HepG2 (cell line): Measurements from ENCODE around the gene CD44. TPM values are rescaled to one million over a fixed set of nuclear protein-coding genes. Genes with fewer than 3 reads are reported as not detected.
A peak's percentile ranks its signal among the peaks of the same experiment; 100 is the strongest.

Experiments
- AHDC1 ChIP-seq: sonication (generic); formaldehyde crosslinking; IDR thresholded peaks from 2 replicates; pipeline ENCODE4 v1.5.1; 2020; ENCODE audit warnings: mild to moderate bottlenecking, missing genetic modification reagents, borderline replicate concordance
- BATF2 ChIP-seq: sonication (generic); formaldehyde crosslinking; IDR thresholded peaks from 2 replicates; pipeline ENCODE4 v1.8.0; 2022; ENCODE audit warnings: mild to moderate bottlenecking, missing genetic modification reagents, moderate library complexity
- ETV5 ChIP-seq: IDR thresholded peaks from 2 replicates; pipeline ENCODE4 v1.6.1; 2018; ENCODE audit warnings: missing biosample characterization, missing genetic modification reagents, inconsistent platforms, borderline replicate concordance
- GABPA ChIP-seq, 2 experiments: IDR thresholded peaks; 2 replicates each; pipeline ENCODE4 v1.6.1; 2011 to 2016; ENCODE audit warnings: low read depth in 2 of 2, low read length in 1 of 2, missing biosample characterization in 1 of 2, missing genetic modification characterization in 1 of 2
- MED1 ChIP-seq: sonication (generic); formaldehyde crosslinking; IDR thresholded peaks from 2 replicates; pipeline ENCODE4 v1.4.0; 2020; ENCODE audit warnings: missing genetic modification reagents
- ZEB1 ChIP-seq: IDR thresholded peaks from 2 replicates; pipeline ENCODE4 v1.6.1; 2012; ENCODE audit warnings: mild to moderate bottlenecking, low read depth, inconsistent platforms; ENCODE audit not compliant: insufficient replicate concordance
- ZKSCAN1 ChIP-seq: fragments of 150-350 bp; IDR thresholded peaks from 2 replicates; pipeline ENCODE4 v1.6.1; 2014; ENCODE audit warnings: low read length
- ZNF124 ChIP-seq: sonication (generic); formaldehyde crosslinking; IDR thresholded peaks from 2 replicates; pipeline ENCODE4 v1.4.0; 2020; ENCODE audit warnings: missing genetic modification reagents
- polyA plus RNA-seq, 8 experiments: library from polyadenylated mRNA; depleted of rRNA in 3 of 8; stranded (reverse) in 7 of 8; unstranded in 1 of 8; fragments of >200 nt; fragmentation: Illumina TruSeq in 4 of 8; extraction: Trizol in 4 of 8; gene quantifications; 2 replicates each; pipeline versions ENCODE4 v1.2.1 to v1.2.3, GENCODE V29; 2011 to 2016; ENCODE audit warnings: low read depth in 4 of 8, missing spikeins in 1 of 8, mixed read lengths in 1 of 8; ENCODE audit not compliant: insufficient read depth in 1 of 8
- total RNA-seq, 5 experiments: library from RNA; depleted of rRNA; stranded (reverse); fragments of >200 nt; fragmentation: Illumina TruSeq; extraction: Trizol; gene quantifications; 2 replicates each; pipeline ENCODE4 v1.2.3, GENCODE V29; 2016; ENCODE audit warnings: low read depth in 1 of 5
- TF ChIP-seq, protein P1 (sequence below): IDR thresholded peaks from 2 replicates; pipeline ENCODE4 v1.6.1; 2016; ENCODE audit warnings: control low read depth
- TF ChIP-seq, protein P2 (sequence below): sonication (generic); formaldehyde crosslinking; IDR thresholded peaks from 2 replicates; pipeline ENCODE4 v1.4.0; 2020; ENCODE audit warnings: missing genetic modification reagents, borderline replicate concordance
- TF ChIP-seq, protein P3 (sequence below): sonication (generic); formaldehyde crosslinking; conservative IDR thresholded peaks from 2 replicates; pipeline ENCODE4 v1.4.0; 2020; ENCODE audit warnings: mild to moderate bottlenecking, missing genetic modification reagents, moderate library complexity

CD44 gene
- total and polyA plus RNA-seq, 2 of the 13 experiments (the other 11 are each of a cell fraction or from before 2014, with no cell fraction given) = 0.02 to 0.11 TPM

DNA sequence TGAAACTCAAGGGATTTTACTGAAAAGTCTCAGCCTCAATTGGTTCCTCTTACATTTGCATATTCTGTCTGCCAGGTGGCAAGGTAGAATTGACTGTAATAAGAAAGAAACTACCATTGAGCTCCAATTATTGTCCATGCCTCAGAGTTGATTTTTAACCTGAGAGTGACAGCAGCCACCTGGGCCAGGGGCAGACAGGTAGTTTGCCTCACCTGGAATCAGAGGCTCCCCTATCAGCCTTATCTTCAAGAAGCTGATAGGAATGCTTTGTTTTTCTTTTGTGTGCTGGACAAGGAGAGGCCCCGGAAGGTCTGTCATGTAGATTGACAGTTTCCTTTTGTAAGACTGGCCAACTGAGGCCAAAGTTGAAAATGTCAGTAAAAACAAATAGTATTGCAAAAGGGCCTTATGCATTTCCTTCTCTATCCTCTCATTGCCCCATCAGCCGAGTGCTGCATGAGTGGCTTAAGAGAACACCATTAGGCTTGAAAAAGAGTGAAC, 34.1 kb downstream of the CD44 start (continued):
- TF ChIP-seq, protein P1, sequence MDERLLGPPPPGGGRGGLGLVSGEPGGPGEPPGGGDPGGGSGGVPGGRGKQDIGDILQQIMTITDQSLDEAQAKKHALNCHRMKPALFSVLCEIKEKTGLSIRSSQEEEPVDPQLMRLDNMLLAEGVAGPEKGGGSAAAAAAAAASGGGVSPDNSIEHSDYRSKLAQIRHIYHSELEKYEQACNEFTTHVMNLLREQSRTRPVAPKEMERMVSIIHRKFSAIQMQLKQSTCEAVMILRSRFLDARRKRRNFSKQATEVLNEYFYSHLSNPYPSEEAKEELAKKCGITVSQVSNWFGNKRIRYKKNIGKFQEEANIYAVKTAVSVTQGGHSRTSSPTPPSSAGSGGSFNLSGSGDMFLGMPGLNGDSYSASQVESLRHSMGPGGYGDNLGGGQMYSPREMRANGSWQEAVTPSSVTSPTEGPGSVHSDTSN = peak; percentile 69
- TF ChIP-seq AHDC1 (CRISPR knock-in tag) = peak; percentile 50; the same call in 1 of the 2 replicates
- TF ChIP-seq, protein P2, sequence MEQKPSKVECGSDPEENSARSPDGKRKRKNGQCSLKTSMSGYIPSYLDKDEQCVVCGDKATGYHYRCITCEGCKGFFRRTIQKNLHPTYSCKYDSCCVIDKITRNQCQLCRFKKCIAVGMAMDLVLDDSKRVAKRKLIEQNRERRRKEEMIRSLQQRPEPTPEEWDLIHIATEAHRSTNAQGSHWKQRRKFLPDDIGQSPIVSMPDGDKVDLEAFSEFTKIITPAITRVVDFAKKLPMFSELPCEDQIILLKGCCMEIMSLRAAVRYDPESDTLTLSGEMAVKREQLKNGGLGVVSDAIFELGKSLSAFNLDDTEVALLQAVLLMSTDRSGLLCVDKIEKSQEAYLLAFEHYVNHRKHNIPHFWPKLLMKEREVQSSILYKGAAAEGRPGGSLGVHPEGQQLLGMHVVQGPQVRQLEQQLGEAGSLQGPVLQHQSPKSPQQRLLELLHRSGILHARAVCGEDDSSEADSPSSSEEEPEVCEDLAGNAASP (CRISPR knock-in tag) = peak; percentile 64; the same call in 1 of the 2 replicates
- TF ChIP-seq ZNF124 (CRISPR knock-in tag) = no peak
- TF ChIP-seq, protein P3, sequence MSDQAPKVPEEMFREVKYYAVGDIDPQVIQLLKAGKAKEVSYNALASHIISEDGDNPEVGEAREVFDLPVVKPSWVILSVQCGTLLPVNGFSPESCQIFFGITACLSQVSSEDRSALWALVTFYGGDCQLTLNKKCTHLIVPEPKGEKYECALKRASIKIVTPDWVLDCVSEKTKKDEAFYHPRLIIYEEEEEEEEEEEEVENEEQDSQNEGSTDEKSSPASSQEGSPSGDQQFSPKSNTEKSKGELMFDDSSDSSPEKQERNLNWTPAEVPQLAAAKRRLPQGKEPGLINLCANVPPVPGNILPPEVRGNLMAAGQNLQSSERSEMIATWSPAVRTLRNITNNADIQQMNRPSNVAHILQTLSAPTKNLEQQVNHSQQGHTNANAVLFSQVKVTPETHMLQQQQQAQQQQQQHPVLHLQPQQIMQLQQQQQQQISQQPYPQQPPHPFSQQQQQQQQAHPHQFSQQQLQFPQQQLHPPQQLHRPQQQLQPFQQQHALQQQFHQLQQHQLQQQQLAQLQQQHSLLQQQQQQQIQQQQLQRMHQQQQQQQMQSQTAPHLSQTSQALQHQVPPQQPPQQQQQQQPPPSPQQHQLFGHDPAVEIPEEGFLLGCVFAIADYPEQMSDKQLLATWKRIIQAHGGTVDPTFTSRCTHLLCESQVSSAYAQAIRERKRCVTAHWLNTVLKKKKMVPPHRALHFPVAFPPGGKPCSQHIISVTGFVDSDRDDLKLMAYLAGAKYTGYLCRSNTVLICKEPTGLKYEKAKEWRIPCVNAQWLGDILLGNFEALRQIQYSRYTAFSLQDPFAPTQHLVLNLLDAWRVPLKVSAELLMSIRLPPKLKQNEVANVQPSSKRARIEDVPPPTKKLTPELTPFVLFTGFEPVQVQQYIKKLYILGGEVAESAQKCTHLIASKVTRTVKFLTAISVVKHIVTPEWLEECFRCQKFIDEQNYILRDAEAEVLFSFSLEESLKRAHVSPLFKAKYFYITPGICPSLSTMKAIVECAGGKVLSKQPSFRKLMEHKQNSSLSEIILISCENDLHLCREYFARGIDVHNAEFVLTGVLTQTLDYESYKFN (CRISPR knock-in tag) = peak; percentile 62
- no peak for TF ChIP-seq BATF2
- peak; percentile 35; the same call in 1 of the 2 replicates for TF ChIP-seq ETV5 (CRISPR knock-in tag)
- TF ChIP-seq MED1 = 0 out of 2 replicates have a peak, but pooled peaks have one; percentile 39
- TF ChIP-seq ZKSCAN1 = no peak
- TF ChIP-seq GABPA (IDR thresholded peaks at IDR 0.05; ENCODE audit: low read depth, low read length) = no peak
- peak; percentile 54 for TF ChIP-seq GABPA (CRISPR knock-in tag; IDR thresholded peaks at IDR 0.05; ENCODE audit: low read depth)
- TF ChIP-seq ZEB1 = peak; percentile 93
